GM19043 (cell line): ENCODE measurements around the gene NSMCE1.
A peak's percentile ranks its signal among the peaks of the same experiment; 100 is the strongest.

Experiments used
- ATAC-seq: cut with Tn5 transposase; IDR thresholded peaks from one replicate; pipeline ENCODE4 v1.9.1; 2021; ENCODE audit warnings: low read depth; ENCODE audit not compliant: unreplicated experiment

NSMCE1 gene

DNA sequence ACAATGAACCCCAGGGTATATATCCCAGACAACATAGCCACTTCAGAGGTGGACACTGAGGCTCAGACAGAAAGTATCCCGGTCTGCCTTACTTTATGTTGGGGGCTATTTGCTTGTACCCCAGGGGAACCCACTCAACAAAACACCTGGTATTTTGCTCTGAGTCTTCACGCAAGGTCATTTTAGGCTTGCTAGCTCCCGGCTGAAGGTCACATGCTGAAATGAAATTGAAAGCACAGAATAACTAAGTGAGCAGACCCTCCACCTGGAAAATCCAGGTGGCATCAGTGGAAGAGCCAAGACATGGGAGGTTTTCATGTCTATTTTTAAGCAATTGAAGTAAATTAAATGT is 69.4 kb downstream of the NSMCE1 start:
- no peak for ATAC-seq

DNA sequence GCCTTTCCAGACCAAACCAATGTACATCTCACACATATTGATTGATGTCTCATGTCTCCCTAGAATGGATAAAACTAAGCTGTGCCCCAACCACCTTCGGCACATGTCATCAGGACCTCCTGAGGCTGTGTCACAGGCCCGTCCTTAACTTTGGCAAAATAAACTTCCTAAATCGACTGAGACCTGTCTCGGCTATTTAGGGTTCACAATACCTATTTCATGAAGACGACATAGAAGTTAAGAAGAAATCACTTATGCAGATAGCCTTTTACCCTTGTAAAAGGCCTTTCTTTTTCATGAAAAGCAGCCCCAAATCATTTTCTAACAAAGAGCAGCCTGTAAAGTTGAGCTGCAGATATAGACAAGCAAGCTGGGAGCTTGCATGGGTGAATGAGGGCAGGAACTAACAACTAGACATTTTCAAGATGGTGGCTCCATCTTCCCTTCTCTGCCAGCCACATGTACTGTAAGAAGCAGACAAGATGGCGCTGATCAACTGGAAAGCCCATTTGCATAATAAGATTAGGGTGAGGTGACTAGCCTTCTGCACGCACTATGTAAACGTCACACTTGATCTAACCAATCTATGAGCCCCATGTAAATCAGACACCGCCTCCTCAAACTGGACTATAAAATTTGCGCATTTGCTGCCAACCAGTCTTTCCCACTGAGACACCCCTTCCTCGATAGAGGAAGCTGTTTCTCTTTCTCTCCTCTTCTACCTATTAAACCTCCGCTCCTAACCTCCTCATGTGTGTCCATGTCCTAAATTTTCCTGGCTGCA is 69.9 kb downstream of the NSMCE1 start:
- no peak for ATAC-seq

DNA sequence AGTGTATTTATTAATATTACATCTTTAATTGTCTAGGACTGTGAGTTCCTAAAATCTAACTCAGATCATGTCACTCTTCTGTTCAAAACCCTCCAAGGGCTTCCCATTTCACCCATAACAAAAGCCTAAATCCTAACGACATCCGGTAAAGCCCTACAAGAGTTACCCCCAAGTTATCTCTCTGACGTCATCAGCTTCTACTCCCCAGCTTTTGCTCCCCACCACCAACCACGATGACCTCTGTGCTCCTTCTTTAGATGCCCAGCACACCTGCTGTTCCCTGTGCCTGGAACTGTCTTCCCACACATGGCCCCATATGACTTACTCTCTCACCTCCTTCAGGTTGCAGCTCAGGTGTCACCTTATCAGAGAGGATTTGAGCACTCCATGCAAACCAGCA is 71.6 kb downstream of the NSMCE1 start:
- ATAC-seq = no peak

DNA sequence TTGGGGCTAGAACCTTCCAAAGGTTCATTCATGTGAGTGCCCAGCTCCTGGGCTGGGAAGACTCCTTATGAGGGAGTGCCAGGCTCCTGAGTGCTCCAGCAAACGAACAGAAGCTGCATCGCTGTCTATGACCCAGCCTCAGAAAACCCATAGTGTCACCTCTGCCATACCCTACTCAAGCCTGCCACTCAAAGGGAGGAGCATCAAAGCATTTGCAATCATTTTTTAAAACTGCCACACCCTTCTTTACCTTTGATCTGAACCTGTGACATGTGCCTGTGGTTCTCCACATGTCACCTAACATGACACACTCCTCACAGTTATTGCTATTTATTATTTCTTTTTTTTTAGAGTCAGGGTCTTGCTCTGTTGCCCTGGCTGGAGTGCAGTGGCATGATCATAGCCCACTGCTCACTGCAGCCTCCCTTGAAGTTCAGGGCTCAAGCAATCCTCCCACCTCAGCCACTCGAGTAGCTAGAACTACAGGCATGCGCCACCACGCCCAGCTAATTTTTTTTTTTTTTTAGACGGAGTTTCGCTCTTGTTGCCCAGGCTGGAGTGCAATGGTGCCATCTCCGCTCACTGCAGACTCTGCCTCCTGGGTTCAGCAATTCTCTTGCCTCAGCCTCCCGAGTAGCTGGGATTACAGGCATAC is 72.5 kb downstream of the NSMCE1 start:
- no peak for ATAC-seq

DNA sequence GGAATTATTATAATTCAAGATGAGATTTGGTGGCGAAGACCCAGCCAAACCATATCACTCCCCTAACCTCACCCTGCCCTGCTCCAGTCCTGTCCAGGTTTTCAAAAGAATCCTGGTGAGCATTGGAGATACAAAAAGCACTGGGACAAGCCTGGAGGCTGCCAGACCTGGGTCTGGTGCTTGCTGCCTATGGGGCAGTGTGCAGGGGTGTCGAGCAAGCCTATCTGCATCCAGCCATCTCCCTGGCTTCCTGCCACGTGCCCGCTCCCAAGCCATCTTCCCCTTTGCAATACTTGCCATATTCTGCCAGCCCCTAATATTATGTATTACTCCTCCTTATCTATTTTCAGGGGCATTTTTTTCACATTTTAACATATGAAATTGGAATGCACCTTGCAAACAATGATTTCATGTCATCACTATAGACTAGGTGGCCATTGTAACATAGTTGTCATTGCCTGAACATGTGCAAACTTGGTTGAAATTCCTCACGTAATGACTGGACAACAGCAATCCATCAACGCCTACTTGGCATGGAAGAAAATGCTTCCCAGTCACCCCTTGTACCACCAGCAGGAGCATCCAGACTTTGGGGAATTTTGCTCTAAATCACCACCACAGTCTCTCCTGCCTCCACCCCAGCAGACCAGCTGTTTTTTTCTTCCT is 73.4 kb downstream of the NSMCE1 start:
- no peak for ATAC-seq

DNA sequence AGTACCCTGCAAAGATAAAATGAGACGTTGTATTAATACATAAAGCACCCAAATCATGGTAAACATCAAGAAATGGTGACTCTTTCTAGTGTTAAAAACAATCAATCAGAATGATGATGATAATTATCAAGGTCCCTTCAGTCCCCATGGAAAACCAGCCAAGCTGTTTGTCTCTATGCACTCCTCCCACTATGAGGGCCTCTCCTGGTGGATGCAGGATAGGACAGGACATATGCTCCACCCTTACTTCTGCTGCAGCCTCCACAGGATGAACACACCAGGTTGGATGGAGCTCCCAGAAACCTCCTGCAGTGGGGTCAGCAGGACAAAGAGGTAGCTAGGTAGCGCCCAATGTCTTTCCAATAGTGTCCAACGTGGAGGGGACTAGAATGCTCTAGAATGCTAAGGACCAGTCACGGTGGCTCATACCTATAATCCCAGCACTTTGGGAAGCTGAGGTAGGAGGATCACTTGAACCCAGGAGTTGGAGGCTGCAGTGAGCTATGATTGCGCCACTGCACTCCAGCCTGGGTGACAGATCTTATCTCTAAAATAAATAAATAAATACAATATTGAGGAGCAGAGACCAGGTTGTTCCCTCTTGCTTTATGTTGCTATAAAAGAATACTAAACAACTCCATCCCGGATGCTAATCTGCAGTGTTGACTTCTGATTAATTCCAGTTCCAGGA is 75.1 kb downstream of the NSMCE1 start:
- ATAC-seq = no peak

DNA sequence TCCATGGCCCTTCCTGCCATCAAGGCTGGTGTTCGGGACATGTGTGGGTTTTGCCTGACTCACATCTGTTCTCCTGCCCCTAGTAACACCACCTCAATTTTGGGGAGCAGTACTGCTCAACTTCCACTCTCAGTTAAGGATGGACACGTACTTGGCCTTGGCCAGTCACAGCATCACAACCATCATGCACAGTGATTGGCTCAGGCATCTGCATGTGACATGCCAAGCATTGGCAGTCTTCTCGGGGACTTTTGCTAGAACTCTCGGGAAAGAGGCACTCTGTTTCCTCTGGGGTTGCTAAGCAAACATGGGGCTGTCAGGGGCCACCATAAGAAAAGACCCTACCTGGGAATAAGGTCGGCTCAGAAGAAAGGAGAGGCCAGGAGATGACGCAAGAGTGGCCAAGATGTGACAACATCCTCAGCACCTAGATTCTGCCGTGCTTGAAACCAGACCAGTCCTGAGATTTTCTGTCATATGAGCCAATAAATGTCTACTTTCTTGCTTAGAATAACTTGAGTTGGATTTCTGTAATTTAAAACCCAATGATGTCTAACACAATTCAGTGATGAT is 77.1 kb downstream of the NSMCE1 start:
- no peak for ATAC-seq

DNA sequence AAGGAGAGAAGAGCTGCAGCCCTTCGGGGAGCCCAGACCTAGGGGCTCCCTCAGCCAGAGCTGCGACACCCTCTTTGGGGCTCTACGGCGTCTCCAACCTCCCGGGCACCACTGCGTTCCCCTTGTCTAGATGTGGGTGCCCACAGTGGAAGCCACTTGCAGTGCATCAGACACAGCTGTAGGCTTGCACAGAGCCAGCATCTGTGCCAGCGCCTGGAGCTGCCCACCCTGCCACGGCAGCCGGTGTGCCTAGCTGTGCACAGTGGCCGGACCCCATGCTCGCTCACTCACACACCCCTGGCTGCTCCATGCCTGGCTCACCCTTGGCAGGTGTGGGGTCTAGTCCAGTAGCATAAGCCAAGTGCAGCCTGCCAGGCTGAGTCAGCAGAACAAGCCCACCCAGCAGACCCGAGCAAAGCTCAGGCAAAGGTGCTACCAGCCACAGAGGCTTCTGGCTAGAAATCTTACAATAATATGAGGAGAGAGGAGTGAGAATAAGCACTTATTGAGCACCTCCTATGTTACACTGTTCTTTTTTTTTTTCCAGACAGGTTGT is 78.2 kb downstream of the NSMCE1 start:
- ATAC-seq = no peak

DNA sequence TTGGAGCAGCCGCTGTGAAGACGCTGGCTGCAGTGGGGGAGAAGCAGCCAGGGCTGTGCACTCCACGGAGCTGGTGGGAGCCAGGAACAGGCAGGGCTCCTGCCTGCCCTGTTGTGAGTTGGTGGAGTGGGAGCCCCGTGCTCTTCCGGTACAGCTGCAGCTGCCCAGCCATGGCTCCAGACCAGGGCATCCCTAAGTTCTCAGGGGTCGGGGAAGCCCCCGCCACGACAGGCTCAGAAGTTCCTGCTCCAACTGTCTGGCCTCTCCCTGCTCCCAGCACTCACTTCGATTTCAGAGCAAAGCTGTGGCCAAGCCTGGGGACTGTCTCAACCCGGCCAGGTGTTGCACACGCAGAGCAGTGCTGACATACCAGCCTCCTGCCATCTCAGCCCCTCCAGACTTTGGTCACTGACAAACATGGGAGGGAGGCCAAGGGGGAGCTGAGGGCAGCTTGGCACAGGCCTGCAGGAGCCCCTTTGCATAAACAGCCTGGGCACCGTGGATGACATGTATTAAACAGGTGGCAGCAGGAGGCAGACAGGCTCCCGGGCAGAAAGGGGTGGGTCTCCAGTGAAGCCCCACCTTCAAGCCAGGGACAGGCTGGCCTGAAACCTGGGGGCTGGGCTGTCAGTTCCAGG is 79.1 kb downstream of the NSMCE1 start:
- ATAC-seq = no peak

DNA sequence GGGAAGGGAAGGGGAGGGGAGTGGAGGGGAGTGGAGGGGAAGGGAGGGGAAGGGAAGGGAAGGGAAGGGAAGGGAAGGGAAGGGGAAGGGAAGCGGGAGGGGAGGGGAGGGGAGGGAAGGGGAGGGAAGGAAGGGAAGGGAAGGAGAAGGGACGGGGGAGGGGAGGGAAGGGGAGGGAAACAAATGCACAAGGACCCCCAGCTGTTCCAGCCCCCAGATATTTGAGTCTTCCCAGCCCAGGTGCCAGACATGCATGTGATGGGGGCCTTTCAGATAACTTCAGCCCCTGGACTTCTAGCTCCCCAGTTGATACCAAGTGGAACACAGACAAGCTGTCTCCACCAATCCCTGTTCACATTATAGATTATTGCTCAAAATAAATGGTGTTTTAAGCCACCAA is 79.9 kb downstream of the NSMCE1 start:
- no peak for ATAC-seq

DNA sequence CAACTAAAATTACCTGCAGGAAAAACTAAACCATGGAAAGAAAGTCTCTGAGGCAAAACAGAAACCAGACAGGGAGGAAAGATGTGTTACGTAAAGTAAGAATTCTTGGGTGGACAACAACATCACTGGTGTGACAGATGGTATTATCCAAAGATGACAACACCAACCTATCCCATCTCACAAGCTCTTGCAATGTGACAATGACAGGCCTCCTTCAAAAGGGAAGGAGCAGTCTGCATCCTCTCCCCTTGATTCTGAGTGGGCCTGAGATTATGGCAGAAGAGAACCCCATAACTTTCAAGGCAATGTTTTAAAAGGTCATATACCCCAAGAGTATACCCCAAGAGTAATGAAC is 82.8 kb downstream of the NSMCE1 start:
- ATAC-seq = no peak

DNA sequence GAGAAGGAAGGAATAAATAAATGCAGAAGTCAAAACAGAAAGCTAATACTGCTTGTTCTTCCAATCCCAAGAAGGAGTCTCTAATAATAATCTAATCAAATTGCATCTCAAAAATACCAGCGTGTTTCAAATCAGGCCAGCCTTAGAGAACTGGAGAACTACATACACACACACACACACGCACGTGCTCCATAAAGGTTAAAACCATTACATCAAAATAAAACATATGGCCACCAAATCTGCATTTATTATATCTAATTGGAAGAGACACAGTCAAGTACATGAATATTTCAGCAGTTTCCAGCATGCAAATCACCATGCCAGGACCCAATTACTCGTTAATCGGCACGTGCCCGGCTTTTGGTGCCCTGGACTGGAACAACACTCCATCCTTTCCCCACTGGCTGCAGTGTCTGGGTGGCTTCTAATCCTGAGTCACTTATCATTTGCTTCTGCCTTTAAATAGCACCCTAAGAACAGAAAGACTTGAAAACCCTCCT is 85.6 kb downstream of the NSMCE1 start:
- no peak for ATAC-seq

DNA sequence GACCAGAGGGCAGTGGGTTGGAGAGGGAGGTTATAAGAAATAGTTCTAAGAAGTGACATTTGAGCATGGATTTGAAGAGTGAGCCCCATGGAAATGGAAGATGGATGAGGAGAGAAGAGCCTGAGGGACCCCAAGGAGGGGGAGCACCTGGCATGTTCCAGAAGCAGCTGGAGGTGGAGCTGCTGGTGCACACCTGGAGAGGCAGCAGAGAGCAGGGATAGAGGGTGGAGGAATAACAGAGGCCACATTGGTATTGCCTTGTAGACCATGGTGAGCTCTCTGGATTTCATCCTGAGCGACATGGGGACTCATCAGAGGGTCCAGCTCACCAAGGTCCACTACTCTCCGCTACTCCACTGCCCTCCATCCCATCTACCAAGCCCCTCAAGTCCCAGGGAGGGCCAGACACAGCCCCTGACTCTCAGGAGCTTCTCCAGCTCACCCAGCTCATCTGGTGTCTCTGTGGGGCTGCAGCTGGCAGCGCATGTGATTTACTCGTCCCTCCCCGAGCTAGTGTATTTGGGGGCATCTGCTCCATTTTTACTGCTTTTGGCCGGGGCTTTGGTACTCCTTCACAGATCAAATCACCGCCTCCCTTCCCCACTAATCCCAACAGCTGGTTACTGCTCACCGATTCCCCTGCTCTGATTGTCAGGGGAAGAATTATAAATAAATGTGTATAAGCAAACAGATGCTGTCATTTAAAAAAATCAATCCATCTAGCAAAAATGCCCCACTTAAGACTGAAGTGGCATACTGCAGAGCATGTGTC is 87.4 kb downstream of the NSMCE1 start:
- ATAC-seq = no peak

DNA sequence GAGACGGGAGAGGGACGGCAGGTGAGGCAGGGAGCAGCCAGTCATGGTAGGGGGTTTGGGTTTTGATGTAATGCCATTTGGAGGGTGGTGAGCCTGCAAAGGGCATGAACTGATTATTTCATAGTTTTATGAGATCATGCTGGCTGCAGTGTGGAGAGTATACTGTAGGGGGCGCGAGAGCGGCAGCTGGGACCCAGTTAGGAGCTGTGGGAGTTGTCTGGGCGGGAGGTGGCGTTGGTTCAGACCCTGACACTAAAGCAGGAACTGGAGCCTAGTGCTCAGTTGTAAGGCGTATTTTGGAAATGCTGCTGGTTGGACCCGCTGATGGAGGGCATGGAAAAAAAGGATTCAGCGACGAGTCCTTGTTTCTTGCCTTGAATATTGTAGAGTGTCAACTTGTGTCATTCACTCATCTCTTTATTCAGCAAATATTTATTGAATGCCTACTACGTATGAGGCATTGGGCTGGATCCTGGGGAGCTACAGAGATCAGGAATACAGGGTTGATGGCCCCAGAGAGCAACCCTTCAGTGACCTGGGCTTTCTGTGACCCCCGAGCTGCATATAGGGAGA is 89.0 kb downstream of the NSMCE1 start:
- peak; percentile 85 for ATAC-seq

DNA sequence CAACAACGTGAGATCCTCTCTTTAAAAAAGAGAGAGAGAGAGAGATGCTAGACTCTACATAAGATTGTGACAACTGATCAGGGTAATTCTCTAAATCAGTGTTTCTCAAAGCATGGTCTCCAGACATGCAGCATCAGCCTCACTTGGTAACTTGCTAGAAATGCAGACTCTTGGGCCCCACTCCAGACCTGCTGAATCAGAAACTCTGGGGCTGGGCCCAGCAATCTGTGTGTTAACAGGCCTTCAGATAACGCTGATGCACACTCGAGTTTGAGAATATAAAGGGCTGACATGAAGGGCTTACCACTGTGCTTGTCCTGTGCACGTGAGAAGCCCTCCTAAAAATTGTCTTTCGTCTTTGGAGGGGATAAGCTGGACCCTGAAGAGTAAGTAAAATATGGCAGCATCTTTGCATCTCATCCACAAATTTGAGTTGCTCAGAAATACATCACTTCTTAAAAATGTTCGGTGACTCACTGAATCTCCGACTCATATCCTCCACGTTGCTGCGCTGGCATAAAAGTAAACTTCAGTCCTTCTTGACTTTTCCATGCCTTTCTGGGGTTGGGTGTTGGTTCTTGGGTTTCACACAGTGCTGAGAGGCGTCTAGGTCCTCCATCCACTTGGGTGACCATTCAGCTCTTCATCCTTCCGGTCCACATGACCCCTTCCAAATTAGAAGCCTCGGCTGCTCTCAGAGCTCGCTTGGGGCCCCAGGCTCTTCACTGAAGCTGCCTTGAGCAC is 91.4 kb downstream of the NSMCE1 start:
- no peak for ATAC-seq

DNA sequence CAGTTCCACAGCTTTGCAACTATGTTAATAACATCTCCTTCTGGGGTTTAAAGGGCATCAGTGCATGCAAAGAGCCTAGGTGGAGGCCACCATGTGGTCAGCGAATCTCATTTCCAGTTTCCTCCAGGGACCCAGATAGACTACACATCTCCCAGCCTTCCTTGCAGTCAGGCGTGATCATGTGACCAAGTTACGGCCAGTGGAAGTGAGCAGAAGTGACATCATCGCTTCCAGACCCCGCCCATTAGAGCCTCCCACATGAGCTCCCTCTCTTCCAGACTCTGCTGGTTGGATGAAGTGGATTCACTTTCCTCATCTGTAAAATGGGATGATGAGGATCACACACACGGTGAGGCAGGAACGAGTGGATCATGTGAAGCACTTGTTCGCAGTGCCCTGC is 92.7 kb downstream of the NSMCE1 start:
- ATAC-seq = no peak
